RWPE2 (cell line): ENCODE data around the gene ARL6IP4.

Experiments used
- ATAC-seq: fragments of 200-7000 bp; cut with Tn5 transposase; 3 replicates; pipeline ENCODE4 v1.9.1; 2021; ENCODE audit warnings: low read depth
- DNase-seq: peaks from one replicate; pipeline ENCODE4 v3.0.0-alpha.2; 2020; ENCODE audit warnings: low spot score
- H3K27ac ChIP-seq: fragments of 450-650 bp; 2 replicates; pipeline ENCODE4 v1.5.1; 2017; ENCODE audit warnings: mild to moderate bottlenecking; ENCODE audit not compliant: poor library complexity, severe bottlenecking
- H3K27me3 ChIP-seq: fragments of 250-450 bp; sonication (Bioruptor Pico); 2 replicates; pipeline ENCODE4 v1.5.1; 2021; ENCODE audit warnings: mild to moderate bottlenecking, moderate library complexity; ENCODE audit not compliant: insufficient read depth, poor library complexity, severe bottlenecking
- H3K36me3 ChIP-seq: fragments of 250-450 bp; sonication (Bioruptor Pico); 2 replicates; pipeline ENCODE4 v1.5.1; 2020; ENCODE audit warnings: low read depth, mild to moderate bottlenecking, moderate library complexity
- H3K4me1 ChIP-seq: fragments of 250-450 bp; sonication (Bioruptor Pico); 2 replicates; pipeline ENCODE4 v1.5.1; 2021; ENCODE audit warnings: mild to moderate bottlenecking, moderate library complexity; ENCODE audit not compliant: insufficient read depth, poor library complexity, severe bottlenecking
- H3K4me3 ChIP-seq: fragments of 250-450 bp; sonication (Bioruptor Pico); 2 replicates; pipeline ENCODE4 v1.5.1; 2021; ENCODE audit warnings: mild to moderate bottlenecking, moderate library complexity; ENCODE audit not compliant: severe bottlenecking
- H3K9me3 ChIP-seq: fragments of 250-450 bp; sonication (Bioruptor Pico); 2 replicates; pipeline ENCODE4 v1.5.1; 2021; ENCODE audit warnings: mild to moderate bottlenecking, moderate library complexity; ENCODE audit not compliant: severe bottlenecking
- TF ChIP-seq, protein P1 (sequence below): fragments of 450-650 bp; IDR thresholded peaks from one replicate; pipeline ENCODE4 v1.5.1; 2017; ENCODE audit warnings: mild to moderate bottlenecking, moderate library complexity; ENCODE audit not compliant: poor library complexity, severe bottlenecking

ARL6IP4 gene

DNA sequence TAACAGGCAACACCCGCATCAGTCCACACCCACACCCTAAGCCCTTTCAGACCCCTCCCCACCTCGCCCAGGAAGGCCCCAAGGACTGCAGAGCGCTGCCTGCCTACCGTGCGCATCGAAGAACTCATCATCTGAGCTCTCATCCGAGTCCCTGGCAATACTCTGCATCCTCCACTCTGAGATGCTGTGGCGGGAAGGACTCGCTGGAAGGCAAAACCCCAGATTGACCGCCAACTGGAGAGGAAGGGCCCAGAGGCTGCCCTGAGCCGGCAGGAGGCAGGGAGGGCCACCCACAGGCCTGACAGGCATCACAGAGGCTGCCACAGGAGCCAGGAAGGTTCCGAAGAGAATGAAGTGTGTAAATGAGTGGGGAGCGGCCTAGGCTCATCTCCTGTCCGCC lies 23.8 kb downstream of the ARL6IP4 start:
- Histone ChIP-seq H3K9me3 (no peaks in the 10 kb centered on the region), H3K27me3 (no peaks in the 10 kb centered on the region), H3K36me3 (no peaks in the 10 kb centered on the region), H3K27ac (no peak overlapping the region), H3K4me3 (no peak overlapping the region), H3K4me1 (no peaks in the 10 kb centered on the region)
- no peak for ATAC-seq
- TF ChIP-seq, protein P1, sequence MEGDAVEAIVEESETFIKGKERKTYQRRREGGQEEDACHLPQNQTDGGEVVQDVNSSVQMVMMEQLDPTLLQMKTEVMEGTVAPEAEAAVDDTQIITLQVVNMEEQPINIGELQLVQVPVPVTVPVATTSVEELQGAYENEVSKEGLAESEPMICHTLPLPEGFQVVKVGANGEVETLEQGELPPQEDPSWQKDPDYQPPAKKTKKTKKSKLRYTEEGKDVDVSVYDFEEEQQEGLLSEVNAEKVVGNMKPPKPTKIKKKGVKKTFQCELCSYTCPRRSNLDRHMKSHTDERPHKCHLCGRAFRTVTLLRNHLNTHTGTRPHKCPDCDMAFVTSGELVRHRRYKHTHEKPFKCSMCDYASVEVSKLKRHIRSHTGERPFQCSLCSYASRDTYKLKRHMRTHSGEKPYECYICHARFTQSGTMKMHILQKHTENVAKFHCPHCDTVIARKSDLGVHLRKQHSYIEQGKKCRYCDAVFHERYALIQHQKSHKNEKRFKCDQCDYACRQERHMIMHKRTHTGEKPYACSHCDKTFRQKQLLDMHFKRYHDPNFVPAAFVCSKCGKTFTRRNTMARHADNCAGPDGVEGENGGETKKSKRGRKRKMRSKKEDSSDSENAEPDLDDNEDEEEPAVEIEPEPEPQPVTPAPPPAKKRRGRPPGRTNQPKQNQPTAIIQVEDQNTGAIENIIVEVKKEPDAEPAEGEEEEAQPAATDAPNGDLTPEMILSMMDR = no peak
- DNase-seq = no peak

DNA sequence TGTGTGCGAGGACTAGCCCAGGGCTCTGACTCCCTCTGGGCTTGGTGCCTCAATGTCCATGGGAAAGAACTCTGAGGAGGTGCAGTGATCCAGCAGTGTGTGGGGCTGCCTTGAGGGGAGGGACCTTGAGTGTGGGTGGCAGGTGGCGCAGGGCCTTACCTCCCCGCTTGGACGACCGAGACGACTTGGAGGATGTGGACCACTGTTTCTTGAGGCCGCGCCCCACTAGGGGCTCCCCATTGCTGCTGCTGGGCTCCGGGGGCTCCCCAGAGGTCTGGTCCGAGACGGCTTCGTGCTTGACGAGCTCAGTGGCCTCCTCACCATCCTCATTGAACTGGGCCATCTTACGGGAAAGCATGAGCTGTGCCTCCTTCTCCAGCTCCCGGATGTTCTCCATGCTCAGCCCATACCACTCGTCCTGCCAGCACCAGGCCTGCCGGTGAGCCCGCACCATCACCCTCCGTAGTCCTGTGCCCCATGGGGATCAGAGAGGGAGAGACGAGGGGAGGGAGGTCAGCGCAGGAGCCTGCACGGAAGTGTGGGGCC lies 24.7 kb downstream of the ARL6IP4 start:
- Histone ChIP-seq H3K27ac (no peak overlapping the region), H3K4me1 (no peaks in the 10 kb centered on the region), H3K9me3 (no peaks in the 10 kb centered on the region), H3K4me3 (no peak overlapping the region), H3K27me3 (no peaks in the 10 kb centered on the region), H3K36me3 (no peaks in the 10 kb centered on the region)
- TF ChIP-seq, protein P1 = no peak
- ATAC-seq (no peak), DNase-seq (no peak)

DNA sequence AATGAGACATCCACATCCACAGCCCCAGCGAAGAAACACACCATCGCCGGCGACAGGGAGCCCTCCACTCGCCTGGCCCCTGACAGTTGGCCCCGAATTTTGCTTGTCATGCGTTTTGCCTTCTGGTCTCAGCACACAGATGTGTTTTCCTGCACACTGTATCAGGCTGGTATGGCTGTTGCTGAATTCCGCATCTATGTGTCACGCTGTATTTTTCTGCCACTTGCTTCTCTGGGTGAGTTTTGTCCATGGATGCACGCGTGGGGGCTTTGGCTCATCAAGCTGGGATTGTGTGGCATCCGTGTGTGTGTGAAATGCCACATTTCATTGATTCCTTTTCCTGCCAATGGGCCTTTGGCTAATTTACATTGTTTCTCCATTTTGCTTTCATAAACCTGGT lies 26.5 kb downstream of the ARL6IP4 start:
- Histone ChIP-seq H3K27me3 (no peaks in the 10 kb centered on the region), H3K9me3 (no peaks in the 10 kb centered on the region), H3K4me1 (no peaks in the 10 kb centered on the region), H3K36me3 (no peaks in the 10 kb centered on the region), H3K27ac (no peak overlapping the region), H3K4me3 (no peak overlapping the region)
- no peak for DNase-seq
- no peak for ATAC-seq
- TF ChIP-seq, protein P1 = no peak

DNA sequence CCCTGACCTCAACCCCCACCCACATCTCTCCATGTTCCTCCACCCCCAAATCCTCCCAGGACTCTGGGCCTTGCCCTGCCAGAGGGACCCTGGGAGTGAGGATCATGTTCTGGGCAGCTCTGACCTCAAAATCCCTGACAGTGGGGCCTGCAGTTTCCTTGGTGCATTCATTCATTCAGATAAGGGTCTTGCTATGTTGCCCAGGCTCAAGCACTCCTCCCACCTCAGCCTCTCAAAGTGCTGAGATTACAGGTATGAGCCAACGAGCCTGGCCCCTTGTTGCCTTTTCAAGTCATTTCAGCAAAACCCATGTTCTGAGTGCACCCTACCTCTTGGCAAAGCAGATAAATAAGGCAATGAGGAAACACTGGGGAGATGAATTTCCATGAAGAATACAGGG lies 29.6 kb downstream of the ARL6IP4 start:
- DNase-seq (no peak), ATAC-seq (no peak)
- Histone ChIP-seq H3K27me3 (no peaks in the 10 kb centered on the region), H3K27ac (no peak overlapping the region), H3K36me3 (no peaks in the 10 kb centered on the region), H3K4me1 (no peaks in the 10 kb centered on the region), H3K9me3 (no peaks in the 10 kb centered on the region), H3K4me3 (no peak overlapping the region)
- TF ChIP-seq, protein P1 = no peak

DNA sequence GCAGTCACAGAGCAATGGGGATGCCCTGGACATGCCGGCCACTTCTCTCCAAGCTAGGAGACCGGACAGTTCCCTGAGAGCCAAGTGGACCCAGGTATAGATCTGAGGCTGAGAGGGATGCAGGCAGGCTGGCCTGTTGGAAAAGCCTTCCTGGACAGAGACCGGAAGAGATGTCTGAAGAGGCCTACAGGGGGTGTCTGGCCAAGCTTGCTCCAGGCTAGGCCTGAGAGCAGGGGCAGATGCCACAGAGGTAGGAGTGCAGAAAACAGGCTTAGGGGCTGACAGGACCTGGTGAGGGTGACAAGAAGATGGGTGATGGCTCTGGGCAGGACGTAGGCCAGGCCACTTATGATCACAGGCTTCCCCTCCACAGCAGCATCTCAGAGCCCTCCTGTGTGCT lies 30.2 kb downstream of the ARL6IP4 start:
- H3K36me3 ChIP-seq = no peaks in the 10 kb centered on the region
- TF ChIP-seq, protein P1 = no peak

More for the DNA sequence above, 30.2 kb downstream of the ARL6IP4 start:
- Histone ChIP-seq H3K27me3 (no peaks in the 10 kb centered on the region), H3K9me3 (no peaks in the 10 kb centered on the region), H3K4me3 (no peak overlapping the region), H3K4me1 (no peaks in the 10 kb centered on the region), H3K27ac (no peak overlapping the region)
- DNase-seq (no peak), ATAC-seq (no peak)
